ENCODE data around the gene ZBTB7C. TPM values are rescaled to one million over a fixed set of nuclear protein-coding genes. Genes with fewer than 3 reads are reported as not detected.

The ZBTB7C gene
- polyA plus RNA-seq, 1 of the 3 experiments (the other 2 are of a cell fraction): 0.05 TPM

- CTCF ChIA-PET: no interaction called here
Observed at GRCh38 chr18:48433541-48433940, 24.4 kb upstream of the ZBTB7C start.

GRCh38 chr18:48430150-48430549, 21.0 kb upstream of the ZBTB7C start:
- CTCF ChIA-PET: interaction anchor here (2.8 kb wide), 1 partner anchor 16 kb away, joined by 18 read pairs; no protein-coding TSS in a partner anchor

More at GRCh38 chr18:48433541-48433940, 24.4 kb upstream of the ZBTB7C start:
- no peak overlapping the region for H3K4me3 ChIP-seq (ENCODE audit: low read depth in 2 of 2, low read length in 1 of 2)
- H3K36me3 ChIP-seq (replicated peaks in 1 of 2; ENCODE audit: control insufficient read depth in 1 of 2, insufficient read depth in 2 of 2, low read length in 1 of 2): no peaks in the 10 kb centered on the region
- H2AFZ ChIP-seq (ENCODE audit: low read depth): no peak overlapping the region
- H3K27ac ChIP-seq (ENCODE audit: low read depth in 2 of 2, low read length in 1 of 2): no peak overlapping the region
- DNase-seq: no peak
- no peak overlapping the region for H3K4me2 ChIP-seq
- no peaks in the 10 kb centered on the region for H3K79me2 ChIP-seq (ENCODE audit: insufficient read depth)
- H3K27me3 ChIP-seq (ENCODE audit: insufficient read depth): peaks cover 41% of the 10 kb centered on the region
- no peaks in the 10 kb centered on the region for H3F3A ChIP-seq (replicated peaks; ENCODE audit: insufficient read depth)
- POLR2A ChIA-PET: no interaction called here
- TF ChIP-seq NFIC (IDR thresholded peaks at IDR 0.05; ENCODE audit: borderline replicate concordance): no peak
- WGBS (ENCODE audit: low lambda C conversion rate): 66% methylated on average over 2 of the region's 2 CpGs
- no peak overlapping the region for H3K9ac ChIP-seq
- no peaks in the 10 kb centered on the region for H4K20me1 ChIP-seq (ENCODE audit: insufficient read depth)
- H3K9me2 ChIP-seq: no peaks in the 10 kb centered on the region
- no peaks in the 10 kb centered on the region for H3K9me3 ChIP-seq
- no peaks in the 10 kb centered on the region; a peak in 1 of 4 replicates for H3K4me1 ChIP-seq (ENCODE audit: control insufficient read depth in 1 of 2, insufficient read depth in 2 of 2, low read depth in 1 of 2, low read length in 1 of 2)

More at GRCh38 chr18:48430150-48430549, 21.0 kb upstream of the ZBTB7C start:
- Histone ChIP-seq H3K9me2 (no peaks in the 10 kb centered on the region), H3K27ac (ENCODE audit: low read depth in 2 of 2, low read length in 1 of 2) (no peak overlapping the region), H3F3A (replicated peaks; ENCODE audit: insufficient read depth) (no peaks in the 10 kb centered on the region), H3K27me3 (ENCODE audit: insufficient read depth) (peaks cover 26% of the 10 kb centered on the region; the same call in 1 of the 2 replicates), H3K4me3 (ENCODE audit: low read depth in 2 of 2, low read length in 1 of 2) (no peak overlapping the region), H4K20me1 (ENCODE audit: insufficient read depth) (no peaks in the 10 kb centered on the region), H3K9ac (no peak overlapping the region), H3K36me3 (replicated peaks in 1 of 2; ENCODE audit: control insufficient read depth in 1 of 2, insufficient read depth in 2 of 2, low read length in 1 of 2) (no peaks in the 10 kb centered on the region), H3K79me2 (ENCODE audit: insufficient read depth) (no peaks in the 10 kb centered on the region), H3K9me3 (no peaks in the 10 kb centered on the region), H3K4me1 (ENCODE audit: control insufficient read depth in 1 of 2, insufficient read depth in 2 of 2, low read depth in 1 of 2, low read length in 1 of 2) (no peaks in the 10 kb centered on the region; a peak in 1 of 4 replicates), H2AFZ (ENCODE audit: low read depth) (no peak overlapping the region), H3K4me2 (no peak overlapping the region)
- DNase-seq: no peak
- TF ChIP-seq YY1 (IDR thresholded peaks at IDR 0.05; ENCODE audit: low read depth): no peak
- no peak for TF ChIP-seq EZH2phosphoT487 (IDR thresholded peaks at IDR 0.05; ENCODE audit: borderline replicate concordance, low read depth)
- TF ChIP-seq EP300 (IDR thresholded peaks at IDR 0.05; ENCODE audit: borderline replicate concordance in 1 of 2, low read depth in 1 of 2, low read length in 1 of 2): no peak
- no peak for TF ChIP-seq POLR2AphosphoS5 (IDR thresholded peaks at IDR 0.05; ENCODE audit: low read depth, low read length)
- no peak for TF ChIP-seq FOXM1 (IDR thresholded peaks at IDR 0.05; ENCODE audit: low read depth)
- TF ChIP-seq RXRA (IDR thresholded peaks at IDR 0.05; ENCODE audit: borderline replicate concordance, low read depth): no peak
- no peak for TF ChIP-seq GATA2 (CRISPR knock-in tag; IDR thresholded peaks at IDR 0.05)
- TF ChIP-seq, protein P1, sequence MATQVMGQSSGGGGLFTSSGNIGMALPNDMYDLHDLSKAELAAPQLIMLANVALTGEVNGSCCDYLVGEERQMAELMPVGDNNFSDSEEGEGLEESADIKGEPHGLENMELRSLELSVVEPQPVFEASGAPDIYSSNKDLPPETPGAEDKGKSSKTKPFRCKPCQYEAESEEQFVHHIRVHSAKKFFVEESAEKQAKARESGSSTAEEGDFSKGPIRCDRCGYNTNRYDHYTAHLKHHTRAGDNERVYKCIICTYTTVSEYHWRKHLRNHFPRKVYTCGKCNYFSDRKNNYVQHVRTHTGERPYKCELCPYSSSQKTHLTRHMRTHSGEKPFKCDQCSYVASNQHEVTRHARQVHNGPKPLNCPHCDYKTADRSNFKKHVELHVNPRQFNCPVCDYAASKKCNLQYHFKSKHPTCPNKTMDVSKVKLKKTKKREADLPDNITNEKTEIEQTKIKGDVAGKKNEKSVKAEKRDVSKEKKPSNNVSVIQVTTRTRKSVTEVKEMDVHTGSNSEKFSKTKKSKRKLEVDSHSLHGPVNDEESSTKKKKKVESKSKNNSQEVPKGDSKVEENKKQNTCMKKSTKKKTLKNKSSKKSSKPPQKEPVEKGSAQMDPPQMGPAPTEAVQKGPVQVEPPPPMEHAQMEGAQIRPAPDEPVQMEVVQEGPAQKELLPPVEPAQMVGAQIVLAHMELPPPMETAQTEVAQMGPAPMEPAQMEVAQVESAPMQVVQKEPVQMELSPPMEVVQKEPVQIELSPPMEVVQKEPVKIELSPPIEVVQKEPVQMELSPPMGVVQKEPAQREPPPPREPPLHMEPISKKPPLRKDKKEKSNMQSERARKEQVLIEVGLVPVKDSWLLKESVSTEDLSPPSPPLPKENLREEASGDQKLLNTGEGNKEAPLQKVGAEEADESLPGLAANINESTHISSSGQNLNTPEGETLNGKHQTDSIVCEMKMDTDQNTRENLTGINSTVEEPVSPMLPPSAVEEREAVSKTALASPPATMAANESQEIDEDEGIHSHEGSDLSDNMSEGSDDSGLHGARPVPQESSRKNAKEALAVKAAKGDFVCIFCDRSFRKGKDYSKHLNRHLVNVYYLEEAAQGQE (IDR thresholded peaks at IDR 0.05; ENCODE audit: low read depth, low read length): no peak
- WGBS (ENCODE audit: low lambda C conversion rate): 52% methylated on average over 4 of the region's 4 CpGs
- POLR2A ChIA-PET: no interaction called here

All from SK-N-SH (cell line).